Left lung (tissue), 10 donors: Measurements from ENCODE around the gene ROGDI. TPM values are rescaled to one million over a fixed set of nuclear protein-coding genes. Genes with fewer than 3 reads are reported as not detected.

Experiments
- ATAC-seq: fragments of 200-7000 bp; cut with Tn5 transposase; one replicate; pipeline ENCODE4 v1.9.1; 2020; ENCODE audit warnings: moderate library complexity
- DNase-seq, 4 donors: peaks; one replicate each; pipeline ENCODE4 v3.0.0-alpha.2; 2013 to 2020
- H3K27ac ChIP-seq, 2 donors: fragments of 200-600 bp; sonication (generic) in 1 of 2; one replicate each; pipeline versions ENCODE4 v1.5.0 to v1.8.0; 2020 to 2021
- H3K27me3 ChIP-seq, 2 donors: fragments of 200-600 bp; sonication (generic) in 1 of 2; one replicate each; pipeline versions ENCODE4 v1.5.0 to v1.8.0; 2020 to 2021
- H3K36me3 ChIP-seq, 2 donors: fragments of 200-600 bp; sonication (generic) in 1 of 2; one replicate each; pipeline versions ENCODE4 v1.5.0 to v1.8.0; 2020 to 2021
- H3K4me1 ChIP-seq, 2 donors: fragments of 200-600 bp; one replicate each; pipeline ENCODE4 v1.8.0; 2021
- H3K4me3 ChIP-seq, 2 donors: fragments of 200-600 bp; sonication (generic) in 1 of 2; one replicate each; pipeline versions ENCODE4 v1.5.0 to v1.8.0; 2020 to 2021; ENCODE audit warnings: mild to moderate bottlenecking in 1 of 2
- H3K9me3 ChIP-seq, 2 donors: fragments of 200-600 bp; sonication (generic) in 1 of 2; one replicate each; pipeline versions ENCODE4 v1.5.0 to v1.8.0; 2020 to 2021
- CTCF ChIP-seq, 2 donors: fragments of 200-600 bp; sonication (generic) in 1 of 2; IDR thresholded peaks; one replicate each; pipeline versions ENCODE4 v1.5.0 to v1.8.0; 2021; ENCODE audit warnings: antibody characterized with exemption in 2 of 2
- intact Hi-C, 2 donors: fragments of 100-400 bp; cut with DNase I; formaldehyde crosslinking; loops; one replicate each; pipeline versions ENCODE4 v1.11.2 to v1.14.2; 2022
- polyA plus RNA-seq, 6 donors: library from polyadenylated mRNA; unstranded; fragments of 120-200 nt; gene quantifications; one replicate each; pipeline ENCODE4 v1.2.1, GENCODE V29; 2013; ENCODE audit not compliant: insufficient read length in 6 of 6
- total RNA-seq, 2 donors: library from RNA; stranded (reverse); fragmentation: NEBNext Ultra II Directional; extraction: Animal tissue kit (Norgen Biotek cat#: 25700); gene quantifications; one replicate each; pipeline ENCODE4 v1.2.1, GENCODE V29; 2021
- donor health status: DM: no; HTN: yes; CAD: no.
- donor health status: DM: no; HTN: no; CAD: no.

Gene ROGDI
- total and polyA plus RNA-seq, 8 donors = 15.7 to 46.4 (median 30.3) TPM

GRCh38 chr16:4837733-4838501, 35.5 kb upstream of the ROGDI start:
- H3K4me3 ChIP-seq = no peak overlapping the region
- DNase-seq = no peak
- H3K27me3 ChIP-seq = no peaks in the 10 kb centered on the region
- intact Hi-C loops = no loop called here
- no peaks in the 10 kb centered on the region for H3K9me3 ChIP-seq
- no peak for TF ChIP-seq CTCF (IDR thresholded peaks at IDR 0.05)
- peaks cover 0 to 99% of the 10 kb centered on the region in 2 donors for H3K36me3 ChIP-seq
- no peak overlapping the region for H3K27ac ChIP-seq
- no peak for ATAC-seq
- no peaks in the 10 kb centered on the region for H3K4me1 ChIP-seq

GRCh38 chr16:4836727-4837126, 34.3 kb upstream of the ROGDI start:
- Histone ChIP-seq H3K27me3 (no peaks in the 10 kb centered on the region), H3K36me3 (peaks cover 4 to 99% of the 10 kb centered on the region in 2 donors)
- intact Hi-C loops = no loop called here

GRCh38 chr16:4833584-4833983, 31.2 kb upstream of the ROGDI start:
- DNase-seq (no peak), ATAC-seq (no peak)
- peaks cover 7 to 99% of the 10 kb centered on the region in 2 donors for H3K36me3 ChIP-seq
- H3K27ac ChIP-seq = no peak overlapping the region
- intact Hi-C loops = no loop called here
- no peak for TF ChIP-seq CTCF (IDR thresholded peaks at IDR 0.05)
- H3K27me3 ChIP-seq = no peaks in the 10 kb centered on the region
- H3K4me3 ChIP-seq = no peak overlapping the region
- no peaks in the 10 kb centered on the region for H3K9me3 ChIP-seq
- no peaks in the 10 kb centered on the region for H3K4me1 ChIP-seq

More at GRCh38 chr16:4836727-4837126, 34.3 kb upstream of the ROGDI start:
- Histone ChIP-seq H3K27ac (no peak overlapping the region), H3K4me3 (no peak overlapping the region), H3K9me3 (no peaks in the 10 kb centered on the region), H3K4me1 (no peaks in the 10 kb centered on the region)
- no peak for TF ChIP-seq CTCF (IDR thresholded peaks at IDR 0.05)
- DNase-seq (no peak), ATAC-seq (no peak)

GRCh38 chr16:4832698-4833343, 30.4 kb upstream of the ROGDI start:
- Histone ChIP-seq H3K27ac (no peak overlapping the region), H3K4me1 (no peaks in the 10 kb centered on the region), H3K27me3 (no peaks in the 10 kb centered on the region), H3K9me3 (no peaks in the 10 kb centered on the region), H3K36me3 (peaks cover 7 to 99% of the 10 kb centered on the region in 2 donors), H3K4me3 (no peak overlapping the region)
- ATAC-seq (no peak), DNase-seq (no peak)
- intact Hi-C loops = no loop called here
- TF ChIP-seq CTCF (IDR thresholded peaks at IDR 0.05) = no peak

GRCh38 chr16:4831616-4832015, 29.2 kb upstream of the ROGDI start:
- H3K27me3 ChIP-seq = no peaks in the 10 kb centered on the region
- TF ChIP-seq CTCF (IDR thresholded peaks at IDR 0.05) = no peak

More at GRCh38 chr16:4831616-4832015, 29.2 kb upstream of the ROGDI start:
- peaks cover 7 to 99% of the 10 kb centered on the region in 2 donors for H3K36me3 ChIP-seq
- ATAC-seq (no peak), DNase-seq (no peak)
- no peak overlapping the region for H3K27ac ChIP-seq
- intact Hi-C loops = no loop called here
- H3K4me1 ChIP-seq = no peaks in the 10 kb centered on the region
- no peak overlapping the region for H3K4me3 ChIP-seq
- H3K9me3 ChIP-seq = no peaks in the 10 kb centered on the region
